ENCODE measurements around the gene NDFIP1. TPM values are rescaled to one million over a fixed set of nuclear protein-coding genes. Genes with fewer than 3 reads are reported as not detected.

The NDFIP1 gene
- total RNA-seq, 1 experiment from 2014 or later: 40.7 TPM

DNA sequence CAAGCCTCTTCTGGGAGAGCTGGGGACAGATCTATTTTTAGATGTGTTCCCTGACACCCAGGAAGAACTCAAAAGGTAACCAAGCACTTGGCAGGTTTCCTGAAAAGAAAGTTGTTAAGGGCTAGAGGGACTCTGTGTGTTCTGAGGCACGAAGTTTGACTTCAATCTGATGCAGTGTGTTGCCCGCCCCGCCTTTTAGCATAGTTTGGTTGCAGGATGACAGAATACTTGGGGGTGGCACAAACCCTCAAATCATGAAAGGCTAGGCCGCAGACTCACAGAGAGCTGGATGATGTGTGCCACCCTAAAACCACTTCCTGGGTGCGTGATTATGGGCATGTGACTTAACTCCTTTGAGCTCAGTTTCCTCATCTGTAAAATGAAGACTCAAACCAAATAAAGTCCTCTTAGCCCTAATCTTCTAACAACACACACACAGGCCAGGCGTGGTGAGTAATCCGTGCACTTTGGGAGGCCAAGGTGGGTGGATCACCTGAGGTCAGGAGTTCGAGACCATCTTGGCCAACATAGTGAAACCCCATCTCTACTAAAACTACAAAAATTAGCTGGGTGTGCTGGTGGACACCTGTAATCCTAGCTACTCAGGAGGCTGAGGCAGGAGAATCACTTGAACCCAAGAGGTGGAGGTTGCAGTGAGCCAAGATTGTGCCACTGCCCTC is 12.8 kb upstream of the NDFIP1 start:
- Histone ChIP-seq H3K4me1 (replicated peaks; ENCODE audit: insufficient read depth) (peaks cover 9% of the 10 kb centered on the region), H3K36me3 (ENCODE audit: low read depth) (no peaks in the 10 kb centered on the region), H3K79me2 (ENCODE audit: low read depth) (no peaks in the 10 kb centered on the region), H3K9me3 (ENCODE audit: insufficient read depth, low read depth) (no peaks in the 10 kb centered on the region), H3K27me3 (ENCODE audit: insufficient read depth, low read depth) (no peaks in the 10 kb centered on the region), H3K27ac (no peak overlapping the region), H3K9me2 (ENCODE audit: insufficient read depth) (no peaks in the 10 kb centered on the region), H4K20me1 (ENCODE audit: insufficient read depth) (no peaks in the 10 kb centered on the region), H2AFZ (peak overlapping the region; percentile 65), H3K4me3 (no peak overlapping the region), H3F3A (ENCODE audit: insufficient read depth, low read depth) (peaks cover 12% of the 10 kb centered on the region; the same call in 1 of the 2 replicates), H3K4me2 (no peak overlapping the region)
- intact Hi-C loops (cut with micrococcal nuclease; ENCODE audit: unreplicated experiment): no loop called here
- POLR2A ChIA-PET (ENCODE audit: unreplicated experiment): interaction anchor here (0.7 kb wide), 1 partner anchor 13 kb away, joined by 4 read pairs; no protein-coding TSS in a partner anchor
- TF ChIP-seq, protein P1, sequence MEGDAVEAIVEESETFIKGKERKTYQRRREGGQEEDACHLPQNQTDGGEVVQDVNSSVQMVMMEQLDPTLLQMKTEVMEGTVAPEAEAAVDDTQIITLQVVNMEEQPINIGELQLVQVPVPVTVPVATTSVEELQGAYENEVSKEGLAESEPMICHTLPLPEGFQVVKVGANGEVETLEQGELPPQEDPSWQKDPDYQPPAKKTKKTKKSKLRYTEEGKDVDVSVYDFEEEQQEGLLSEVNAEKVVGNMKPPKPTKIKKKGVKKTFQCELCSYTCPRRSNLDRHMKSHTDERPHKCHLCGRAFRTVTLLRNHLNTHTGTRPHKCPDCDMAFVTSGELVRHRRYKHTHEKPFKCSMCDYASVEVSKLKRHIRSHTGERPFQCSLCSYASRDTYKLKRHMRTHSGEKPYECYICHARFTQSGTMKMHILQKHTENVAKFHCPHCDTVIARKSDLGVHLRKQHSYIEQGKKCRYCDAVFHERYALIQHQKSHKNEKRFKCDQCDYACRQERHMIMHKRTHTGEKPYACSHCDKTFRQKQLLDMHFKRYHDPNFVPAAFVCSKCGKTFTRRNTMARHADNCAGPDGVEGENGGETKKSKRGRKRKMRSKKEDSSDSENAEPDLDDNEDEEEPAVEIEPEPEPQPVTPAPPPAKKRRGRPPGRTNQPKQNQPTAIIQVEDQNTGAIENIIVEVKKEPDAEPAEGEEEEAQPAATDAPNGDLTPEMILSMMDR (conservative IDR thresholded peaks at IDR 0.05): no peak
- no TSS peak for BruUV-seq (replicated peaks)
- DNase-seq: peak in 1 of 2 experiments; percentile 11
- CTCF ChIA-PET: no interaction called here

DNA sequence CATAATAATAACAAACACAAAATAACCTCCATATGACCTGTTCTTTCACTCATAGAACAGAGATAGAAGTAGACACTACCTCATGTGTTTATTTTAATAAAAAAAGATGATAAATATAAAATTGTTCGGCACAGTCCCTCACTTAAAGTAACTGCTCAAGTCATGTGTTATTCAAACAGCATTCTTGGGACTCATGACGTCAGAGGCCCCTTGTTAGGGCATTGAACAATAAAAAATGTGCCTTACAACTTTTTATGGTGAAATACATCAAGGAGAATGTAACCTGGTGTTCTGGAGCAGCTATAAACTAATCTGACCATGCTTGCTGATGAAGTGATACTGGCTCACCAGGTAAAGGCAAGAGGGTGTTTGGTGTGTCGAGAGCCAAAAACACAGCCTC is 12.2 kb upstream of the NDFIP1 start:
- Histone ChIP-seq H3K9me2 (ENCODE audit: insufficient read depth) (no peaks in the 10 kb centered on the region), H3K4me1 (replicated peaks; ENCODE audit: insufficient read depth) (peaks cover 9% of the 10 kb centered on the region), H3K9me3 (ENCODE audit: insufficient read depth, low read depth) (no peaks in the 10 kb centered on the region), H4K20me1 (ENCODE audit: insufficient read depth) (no peaks in the 10 kb centered on the region), H3K27me3 (ENCODE audit: insufficient read depth, low read depth) (no peaks in the 10 kb centered on the region), H3K4me2 (no peak overlapping the region), H2AFZ (no peak overlapping the region), H3F3A (ENCODE audit: insufficient read depth, low read depth) (peaks cover 10% of the 10 kb centered on the region; the same call in 1 of the 2 replicates), H3K4me3 (no peak overlapping the region), H3K27ac (no peak overlapping the region), H3K79me2 (ENCODE audit: low read depth) (no peaks in the 10 kb centered on the region), H3K36me3 (ENCODE audit: low read depth) (no peaks in the 10 kb centered on the region)
- ChIA-PET CTCF (no interaction called here), POLR2A (ENCODE audit: unreplicated experiment) (interaction anchor here (0.7 kb wide), 1 partner anchor 13 kb away, joined by 4 read pairs; no protein-coding TSS in a partner anchor)
- TF ChIP-seq EZH2 (IDR thresholded peaks at IDR 0.05; ENCODE audit: low read depth): no peak
- TF ChIP-seq, protein P1 (conservative IDR thresholded peaks at IDR 0.05): no peak
- no TSS peak for BruUV-seq (replicated peaks)
- DNase-seq: no peak
- intact Hi-C loops (cut with micrococcal nuclease; ENCODE audit: unreplicated experiment): no loop called here

DNA sequence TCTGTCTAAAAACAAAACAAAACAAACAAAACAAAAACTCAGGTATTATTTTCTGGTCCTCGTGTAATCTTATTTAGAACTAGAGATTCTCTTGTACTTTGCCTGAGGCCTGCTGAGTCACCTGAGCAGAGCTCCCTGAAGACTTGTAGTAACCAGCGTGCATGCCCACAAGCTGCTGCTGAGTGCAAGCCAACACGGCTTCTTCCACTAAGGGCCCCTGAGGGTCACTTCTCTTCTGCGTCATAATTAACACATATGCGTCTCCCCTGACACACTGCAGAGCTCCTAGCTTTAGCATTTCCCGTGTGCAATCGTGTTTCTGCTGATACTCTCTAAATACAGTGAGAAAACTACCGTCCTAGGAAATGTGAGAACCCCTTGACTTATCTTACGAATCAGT is 10.9 kb upstream of the NDFIP1 start:
- H2AFZ ChIP-seq: no peak overlapping the region
- no peak overlapping the region for H3K4me2 ChIP-seq
- no peak overlapping the region for H3K27ac ChIP-seq
- H3F3A ChIP-seq (ENCODE audit: insufficient read depth, low read depth): peaks cover 10% of the 10 kb centered on the region; the same call in 1 of the 2 replicates
- no peaks in the 10 kb centered on the region for H3K9me3 ChIP-seq (ENCODE audit: insufficient read depth, low read depth)
- ChIA-PET CTCF (no interaction called here), POLR2A (ENCODE audit: unreplicated experiment) (interaction anchor here (1.0 kb wide), 1 partner anchor 1378 kb away, joined by 5 read pairs; no protein-coding TSS in a partner anchor)
- H4K20me1 ChIP-seq (ENCODE audit: insufficient read depth): no peaks in the 10 kb centered on the region
- H3K79me2 ChIP-seq (ENCODE audit: low read depth): no peaks in the 10 kb centered on the region
- intact Hi-C loops (cut with micrococcal nuclease; ENCODE audit: unreplicated experiment): no loop called here
- no peak overlapping the region for H3K4me3 ChIP-seq
- H3K9me2 ChIP-seq (ENCODE audit: insufficient read depth): no peaks in the 10 kb centered on the region
- DNase-seq: peak; percentile 45 to 47
- TF ChIP-seq EZH2 (IDR thresholded peaks at IDR 0.05; ENCODE audit: low read depth): no peak
- TF ChIP-seq, protein P1 (conservative IDR thresholded peaks at IDR 0.05): no peak
- no TSS peak for BruUV-seq (replicated peaks)
- no peaks in the 10 kb centered on the region for H3K36me3 ChIP-seq (ENCODE audit: low read depth)
- H3K27me3 ChIP-seq (ENCODE audit: insufficient read depth, low read depth): no peaks in the 10 kb centered on the region
- peaks cover 9% of the 10 kb centered on the region for H3K4me1 ChIP-seq (replicated peaks; ENCODE audit: insufficient read depth)
